HTERT RPE-1 (cell line): Measurements from ENCODE around the gene PFN4.
"Not testable (repeated sequence)": the region's sequence is repeated elsewhere in the genome, so short reads cannot be mapped to it uniquely, and the experiment has no call there.

Source experiments
- in situ Hi-C: fragments of 300-500 bp; cut with MboI; formaldehyde crosslinking; loops from 4 replicates; pipeline ENCODE4 v1.14.3; 2020; ENCODE audit warnings: low sequenced_read_pairs

The PFN4 gene

GRCh38 chr2:24123195-24123921 lies at the start of gene PFN4, which contains the start of gene FAM228B:
PFN4 (minus strand) TSS chr2:24123334; CDS start chr2:24122535, 799 bp downstream.
FAM228B (plus strand) TSS chr2:24123469; CDS start chr2:24124362, 893 bp downstream.
- in situ Hi-C loops, result no loop called here

GRCh38 chr2:24169023-24169422 lies 45.9 kb upstream of the PFN4 start:
- in situ Hi-C loops, result no loop called here

- in situ Hi-C loops, result no loop called here
Measured at GRCh38 chr2:24164416-24164973, 41.4 kb upstream of the PFN4 start.

- in situ Hi-C loops, result no loop called here
Measured at GRCh38 chr2:24163601-24164000, 40.5 kb upstream of the PFN4 start.

- in situ Hi-C loops, result no loop called here
Measured at GRCh38 chr2:24163186-24163585, 40.1 kb upstream of the PFN4 start.

- in situ Hi-C loops, result no loop called here
Measured at GRCh38 chr2:24162494-24162893, 39.4 kb upstream of the PFN4 start.

- in situ Hi-C loops, result no loop called here
Measured at GRCh38 chr2:24160761-24161160, 37.6 kb upstream of the PFN4 start.

GRCh38 chr2:24159708-24160107 lies 36.6 kb upstream of the PFN4 start:
- in situ Hi-C loops, result no loop called here

GRCh38 chr2:24158131-24158530 lies 35.0 kb upstream of the PFN4 start:
- in situ Hi-C loops, result no loop called here

GRCh38 chr2:24153478-24153877 lies 30.3 kb upstream of the PFN4 start:
- in situ Hi-C loops, result no loop called here

GRCh38 chr2:24152413-24153197 lies 29.5 kb upstream of the PFN4 start:
- in situ Hi-C loops, result no loop called here

GRCh38 chr2:24147364-24147763 lies 24.2 kb upstream of the PFN4 start:
- in situ Hi-C loops, result no loop called here

- in situ Hi-C loops, result not testable (repeated sequence)
Measured at GRCh38 chr2:24140305-24140704, 17.2 kb upstream of the PFN4 start.

- in situ Hi-C loops, result no loop called here
Measured at GRCh38 chr2:24132543-24132942, 9.4 kb upstream of the PFN4 start.

GRCh38 chr2:24125956-24126355 lies 2.8 kb upstream of the PFN4 start:
- in situ Hi-C loops, result no loop called here

GRCh38 chr2:24123922-24124580 lies 917 bp upstream of the PFN4 start:
- in situ Hi-C loops, result no loop called here

GRCh38 chr2:24122366-24123194 lies 554 bp downstream of the PFN4 start:
- in situ Hi-C loops, result no loop called here

GRCh38 chr2:24121469-24121868 lies 1.7 kb downstream of the PFN4 start:
- in situ Hi-C loops, result no loop called here

- in situ Hi-C loops, result no loop called here
Measured at GRCh38 chr2:24121066-24121465, 2.1 kb downstream of the PFN4 start.

GRCh38 chr2:24117902-24118301 lies 5.2 kb downstream of the PFN4 start:
- in situ Hi-C loops, result no loop called here
